Large intestine (tissue), 3 donors: ENCODE data around the gene ST7. TPM values are rescaled to one million over a fixed set of nuclear protein-coding genes. Genes with fewer than 3 reads are reported as not detected.

Experiments used
- DNase-seq, 2 donors: peaks; one replicate each; pipeline versions ENCODE4 v3.0.0 to v3.0.0-alpha.2; 2013
- H3K27ac ChIP-seq: one replicate; pipeline ENCODE4 v1.5.1; 2013; ENCODE audit warnings: low read length
- H3K27me3 ChIP-seq: 2 replicates; pipeline ENCODE4 v1.6.1; 2013; ENCODE audit warnings: low read length; ENCODE audit not compliant: control insufficient read depth, insufficient read depth
- H3K36me3 ChIP-seq: 2 replicates; pipeline ENCODE4 v1.6.1; 2013; ENCODE audit warnings: low read length; ENCODE audit not compliant: control insufficient read depth, insufficient read depth
- H3K4me1 ChIP-seq: one replicate; pipeline ENCODE4 v1.6.1; 2013; ENCODE audit warnings: low read length; ENCODE audit not compliant: control insufficient read depth, insufficient read depth
- H3K4me3 ChIP-seq: one replicate; pipeline ENCODE4 v1.5.1; 2013; ENCODE audit warnings: low read length
- H3K9me3 ChIP-seq: one replicate; pipeline ENCODE4 v1.6.1; 2013; ENCODE audit warnings: mild to moderate bottlenecking, low read depth, low read length, moderate library complexity; ENCODE audit not compliant: control insufficient read depth
- WGBS: methylation state at CpG from one replicate; pipeline ENCODE4 v1.1.5; 2013; ENCODE audit warnings: low lambda C conversion rate; ENCODE audit not compliant: insufficient coverage; 5-methylcytosine and 5-hydroxymethylcytosine counted together
- polyA plus RNA-seq: library from polyadenylated mRNA; unstranded; fragments of 120-200 nt; gene quantifications from one replicate; pipeline ENCODE4 v1.2.1, GENCODE V29; 2013

ST7 gene
- polyA plus RNA-seq, 1 donor: 25.1 TPM

DNA sequence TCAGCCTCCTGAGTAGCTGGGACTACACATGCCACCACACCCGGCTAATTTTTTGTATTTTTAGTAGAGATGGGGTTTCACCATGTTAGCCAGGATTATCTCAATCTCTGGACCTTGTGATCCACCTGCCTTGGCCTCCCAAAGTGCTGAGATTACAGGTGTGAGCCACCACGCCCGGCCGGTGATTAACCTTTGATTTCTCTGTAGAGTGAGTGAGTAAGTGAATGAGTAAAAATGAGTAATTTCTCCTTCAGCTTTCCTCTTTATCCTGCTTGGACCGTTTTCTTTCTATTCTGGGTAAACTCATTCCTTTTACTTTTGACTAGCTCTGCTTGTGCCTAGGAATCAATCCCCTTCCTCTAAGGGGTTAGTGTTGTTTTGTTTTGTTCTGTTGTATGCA is 36.8 kb downstream of the ST7 start:
- no peaks in the 10 kb centered on the region for H3K4me1 ChIP-seq
- no peaks in the 10 kb centered on the region for H3K9me3 ChIP-seq
- WGBS: no CpG with 5 or more reads among the region's 5 CpGs
- no peaks in the 10 kb centered on the region for H3K36me3 ChIP-seq
- no peak overlapping the region for H3K27ac ChIP-seq
- H3K4me3 ChIP-seq: no peak overlapping the region
- DNase-seq: no peak
- no peaks in the 10 kb centered on the region for H3K27me3 ChIP-seq

DNA sequence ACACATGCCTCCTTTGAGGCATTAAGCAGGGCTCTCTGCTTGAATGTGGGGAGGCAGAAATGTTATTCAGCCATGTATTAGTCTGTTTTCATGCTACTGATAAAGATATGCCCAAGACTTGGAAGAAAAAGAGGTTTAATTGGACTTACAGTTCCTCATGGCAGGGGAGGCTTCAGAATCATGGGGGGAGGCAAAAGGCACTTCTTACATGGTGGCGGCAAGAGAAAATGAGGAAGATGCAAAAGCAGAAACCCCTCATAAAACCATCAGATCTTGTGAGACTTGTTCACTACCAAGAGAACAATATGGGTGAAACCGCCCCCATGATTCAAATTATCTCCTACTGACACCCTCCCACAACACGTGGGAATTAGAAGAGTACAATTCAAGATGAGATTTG is 37.9 kb downstream of the ST7 start:
- no peak overlapping the region for H3K27ac ChIP-seq
- H3K27me3 ChIP-seq: no peaks in the 10 kb centered on the region
- H3K36me3 ChIP-seq: no peaks in the 10 kb centered on the region
- DNase-seq: no peak
- no CpG with 5 or more reads among the region's 3 CpGs for WGBS
- no peaks in the 10 kb centered on the region for H3K4me1 ChIP-seq
- H3K4me3 ChIP-seq: no peak overlapping the region
- H3K9me3 ChIP-seq: no peaks in the 10 kb centered on the region

DNA sequence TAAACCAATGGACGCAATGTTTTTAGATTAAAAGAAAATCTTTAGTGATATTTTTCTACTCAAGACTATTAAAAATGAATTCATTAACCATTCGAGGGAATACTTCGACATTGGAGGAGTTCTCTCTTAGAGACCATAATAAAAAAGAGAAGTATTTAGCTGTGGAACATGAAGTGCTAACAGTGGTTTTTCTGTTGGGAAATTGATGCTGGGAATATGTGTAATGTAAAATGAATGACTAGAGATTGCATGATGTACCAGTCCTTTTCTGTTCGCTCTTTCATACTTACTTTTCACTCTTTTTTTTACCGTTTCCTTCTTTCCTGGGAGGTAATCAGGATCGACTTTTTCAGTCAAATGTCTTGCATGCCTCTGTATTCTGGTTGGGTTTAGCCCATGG is 41.3 kb downstream of the ST7 start:
- WGBS: 100% methylated on average over 2 of the region's 6 CpGs
- no peak for DNase-seq
- Histone ChIP-seq H3K9me3 (peaks cover 8% of the 10 kb centered on the region), H3K36me3 (no peaks in the 10 kb centered on the region), H3K27ac (no peak overlapping the region), H3K4me3 (no peak overlapping the region), H3K27me3 (no peaks in the 10 kb centered on the region), H3K4me1 (no peaks in the 10 kb centered on the region)

DNA sequence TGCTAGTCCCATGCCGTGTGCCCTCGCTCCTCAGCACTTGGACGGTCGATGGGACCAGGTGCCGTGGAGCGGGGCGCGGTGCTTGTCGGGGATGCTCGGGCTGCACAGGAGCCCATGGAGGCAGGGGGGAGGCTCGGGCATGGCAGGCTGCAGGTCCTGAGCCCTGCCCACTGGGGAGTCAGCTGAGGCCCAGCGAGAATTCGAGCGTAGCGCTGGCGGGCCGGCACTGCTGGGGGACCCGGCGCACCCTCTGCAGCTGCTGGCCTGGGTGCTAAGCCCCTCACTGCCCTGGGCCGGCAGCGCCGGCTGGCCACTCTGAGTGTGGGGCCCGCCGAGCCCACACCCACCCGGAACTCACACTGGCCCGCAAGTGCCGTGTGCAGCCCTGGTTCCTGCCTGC is 44.7 kb downstream of the ST7 start:
- Histone ChIP-seq H3K27me3 (no peaks in the 10 kb centered on the region), H3K4me3 (no peak overlapping the region), H3K4me1 (no peaks in the 10 kb centered on the region), H3K36me3 (no peaks in the 10 kb centered on the region), H3K27ac (no peak overlapping the region), H3K9me3 (peaks cover 8% of the 10 kb centered on the region)
- no CpG with 5 or more reads among the region's 27 CpGs for WGBS
- no peak for DNase-seq

DNA sequence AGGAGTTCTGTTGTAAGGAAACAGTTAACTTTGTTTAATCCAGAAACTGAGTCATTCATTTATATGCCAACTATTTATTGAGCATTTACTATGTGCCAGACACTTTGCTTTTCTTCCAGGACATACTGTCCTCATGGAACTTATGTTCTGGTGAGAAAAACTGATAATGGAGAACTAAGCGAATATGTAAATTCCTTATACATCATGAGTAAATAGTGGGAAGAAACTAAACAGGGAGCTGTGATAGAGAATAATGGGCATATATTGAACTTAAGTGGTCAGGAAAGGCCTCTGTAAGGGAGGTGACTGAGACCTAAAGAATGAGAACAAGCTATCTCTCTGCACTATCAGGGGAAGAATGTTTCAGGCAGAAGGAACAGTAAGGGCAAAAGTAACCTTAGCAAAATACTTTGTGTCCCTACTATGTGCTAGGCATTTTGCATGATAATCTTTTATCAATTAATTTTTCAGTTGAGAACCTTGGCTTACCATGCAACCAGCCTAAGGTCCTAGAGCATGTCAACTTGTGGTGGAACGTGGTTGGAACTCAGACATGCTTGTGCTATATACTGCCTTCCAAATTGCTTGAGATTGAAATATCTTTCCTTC is 45.4 kb downstream of the ST7 start:
- Histone ChIP-seq H3K27me3 (no peaks in the 10 kb centered on the region), H3K27ac (no peak overlapping the region), H3K9me3 (peaks cover 8% of the 10 kb centered on the region), H3K4me1 (no peaks in the 10 kb centered on the region), H3K36me3 (no peaks in the 10 kb centered on the region), H3K4me3 (no peak overlapping the region)
- DNase-seq: no peak
- WGBS: 100% methylated on average over 1 of the region's 2 CpGs

DNA sequence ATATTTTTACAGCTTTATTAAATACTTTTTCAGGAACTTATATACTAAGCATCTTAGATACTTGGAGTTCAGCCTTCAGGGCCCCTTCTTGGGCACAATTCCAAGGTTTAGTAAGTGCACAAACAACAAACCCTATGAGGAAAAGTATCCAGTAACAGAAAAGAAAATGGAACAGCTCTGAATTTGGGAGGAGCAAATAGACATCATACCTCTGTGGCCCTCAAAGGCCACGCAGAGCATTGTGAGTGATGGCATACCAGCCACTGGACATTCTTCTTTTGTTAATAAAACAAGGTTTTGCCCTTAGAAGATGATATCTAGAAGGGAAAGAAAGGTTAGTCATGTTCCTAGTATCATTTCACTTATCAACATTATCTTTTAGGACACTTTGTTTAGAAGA is 46.0 kb downstream of the ST7 start:
- no peaks in the 10 kb centered on the region for H3K27me3 ChIP-seq
- H3K4me3 ChIP-seq: no peak overlapping the region
- peaks cover 8% of the 10 kb centered on the region for H3K9me3 ChIP-seq
- H3K27ac ChIP-seq: no peak overlapping the region
- no peak for DNase-seq
- H3K4me1 ChIP-seq: no peaks in the 10 kb centered on the region
- H3K36me3 ChIP-seq: no peaks in the 10 kb centered on the region
- WGBS: no CpG with 5 or more reads among the region's 1 CpG

DNA sequence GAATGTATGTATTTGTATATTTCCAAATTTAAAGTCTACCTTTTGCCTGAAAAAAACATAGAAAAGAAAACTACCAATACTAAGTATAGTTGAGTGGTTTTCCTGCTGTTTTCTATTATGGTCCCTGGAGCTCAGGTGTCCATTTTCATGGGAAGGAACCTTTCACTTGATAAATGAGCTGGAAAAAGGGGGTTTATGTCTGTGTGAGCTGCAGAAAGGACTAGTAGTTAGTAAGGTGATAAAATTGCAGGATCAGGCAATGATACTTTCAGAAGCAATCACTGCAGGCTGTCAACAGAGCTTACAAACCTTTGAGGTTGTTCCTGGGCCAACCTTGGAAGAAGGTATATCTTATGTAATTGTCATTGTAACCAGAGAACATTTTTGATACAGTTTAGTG is 48.0 kb downstream of the ST7 start:
- H3K9me3 ChIP-seq: peaks cover 8% of the 10 kb centered on the region
- H3K36me3 ChIP-seq: no peaks in the 10 kb centered on the region
- no peaks in the 10 kb centered on the region for H3K4me1 ChIP-seq
- DNase-seq: no peak
- no peak overlapping the region for H3K4me3 ChIP-seq
- H3K27me3 ChIP-seq: no peaks in the 10 kb centered on the region
- no peak overlapping the region for H3K27ac ChIP-seq

DNA sequence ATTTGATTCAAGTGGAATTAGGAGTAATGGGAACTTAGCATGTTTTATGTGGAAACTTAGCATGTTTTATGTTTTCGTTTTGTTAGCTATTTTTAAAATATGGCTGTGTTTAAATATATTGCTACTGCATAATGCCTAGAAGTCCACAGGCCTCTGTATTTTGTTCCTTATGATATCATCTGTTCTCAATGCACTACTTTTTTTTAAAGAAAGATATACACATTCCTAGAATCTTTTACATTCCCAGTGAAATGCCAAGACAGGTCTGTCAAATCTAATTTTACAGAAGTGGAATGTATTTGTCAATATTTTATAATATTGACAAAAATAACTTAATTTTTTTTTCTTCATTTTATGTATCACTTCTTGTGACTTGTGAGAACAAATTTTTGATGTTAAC is 51.6 kb downstream of the ST7 start:
- WGBS: no CpG with 5 or more reads among the region's 1 CpG
- Histone ChIP-seq H3K4me1 (no peaks in the 10 kb centered on the region), H3K4me3 (no peak overlapping the region), H3K27me3 (no peaks in the 10 kb centered on the region), H3K9me3 (no peaks in the 10 kb centered on the region), H3K36me3 (no peaks in the 10 kb centered on the region), H3K27ac (no peak overlapping the region)
- DNase-seq: no peak

DNA sequence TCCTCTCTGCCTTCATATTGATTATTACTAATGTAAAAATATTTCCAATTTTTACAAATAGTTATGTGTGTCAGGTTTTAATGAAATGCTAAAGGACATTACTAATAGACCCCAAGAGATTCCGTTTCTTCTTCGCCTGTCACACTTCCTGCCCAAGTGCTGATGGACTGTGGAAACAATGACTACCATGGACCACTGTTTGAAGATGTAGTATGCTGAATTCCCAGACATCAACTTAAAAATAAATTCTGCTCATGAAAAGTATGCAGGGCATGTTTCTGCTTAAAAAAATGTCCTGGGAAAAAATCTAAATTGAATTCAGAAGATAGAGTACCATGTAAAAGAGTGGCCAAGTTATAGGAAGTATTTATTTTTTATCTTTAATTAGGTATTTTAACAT is 52.1 kb downstream of the ST7 start:
- H3K36me3 ChIP-seq: no peaks in the 10 kb centered on the region
- H3K9me3 ChIP-seq: no peaks in the 10 kb centered on the region
- no peak overlapping the region for H3K27ac ChIP-seq
- H3K27me3 ChIP-seq: no peaks in the 10 kb centered on the region
- H3K4me3 ChIP-seq: no peak overlapping the region
- DNase-seq: no peak
- no CpG with 5 or more reads among the region's 2 CpGs for WGBS
- no peaks in the 10 kb centered on the region for H3K4me1 ChIP-seq

DNA sequence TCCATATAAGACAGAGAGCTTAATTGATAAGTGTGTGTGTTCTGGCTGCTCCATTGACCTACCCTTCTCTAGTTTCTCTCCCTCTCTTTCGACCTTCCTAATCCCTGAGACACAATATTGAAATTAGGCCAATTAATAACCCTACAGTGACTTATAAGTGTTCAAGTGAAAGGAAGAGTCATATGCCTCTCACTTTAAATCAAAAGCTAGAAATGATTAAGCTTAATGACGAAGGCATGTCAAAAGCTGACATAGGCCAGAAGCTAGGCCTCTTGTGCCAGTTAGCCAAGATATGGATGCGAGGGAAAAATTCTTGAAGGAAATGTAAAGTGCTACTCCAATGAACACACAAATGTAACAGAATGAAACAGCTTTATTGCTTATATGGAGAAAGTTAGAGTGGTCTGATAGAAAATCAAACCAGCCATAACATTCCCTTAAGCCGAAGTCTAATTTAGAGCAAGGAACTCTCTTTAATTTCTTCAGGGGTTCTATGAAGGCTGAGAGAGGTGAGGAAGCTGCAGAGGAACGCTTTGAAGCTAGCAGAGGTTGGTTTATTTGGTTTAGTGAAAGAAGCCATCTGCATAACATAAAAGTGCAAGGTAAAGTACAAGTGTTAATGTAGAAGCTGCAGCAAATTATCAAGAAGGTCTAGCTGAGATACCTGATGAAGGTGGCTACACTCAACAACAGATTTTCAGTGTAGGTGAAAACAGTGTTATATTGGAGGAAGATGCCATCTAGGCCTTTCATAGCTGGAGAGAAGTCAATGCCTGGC is 53.8 kb downstream of the ST7 start:
- Histone ChIP-seq H3K4me3 (no peak overlapping the region), H3K27me3 (no peaks in the 10 kb centered on the region), H3K4me1 (no peaks in the 10 kb centered on the region), H3K36me3 (no peaks in the 10 kb centered on the region), H3K9me3 (no peaks in the 10 kb centered on the region), H3K27ac (no peak overlapping the region)
- DNase-seq: no peak
- no CpG with 5 or more reads among the region's 5 CpGs for WGBS
